Urothelium cell line (cell line): Measurements from ENCODE around the gene BBS4.
"Not testable (repeated sequence)": the region's sequence is repeated elsewhere in the genome, so short reads cannot be mapped to it uniquely, and the experiment has no call there.

Experiments used
- DNase-seq: peaks from one replicate; pipeline ENCODE4 v3.0.0; 2011; ENCODE audit warnings: low spot score, mixed read lengths
- FAIRE-seq: peaks from 2 replicates; lab custom pipeline; 2011; peaks lifted over from hg19 to GRCh38; lab: Jason Lieb, UNC

BBS4 gene

DNA sequence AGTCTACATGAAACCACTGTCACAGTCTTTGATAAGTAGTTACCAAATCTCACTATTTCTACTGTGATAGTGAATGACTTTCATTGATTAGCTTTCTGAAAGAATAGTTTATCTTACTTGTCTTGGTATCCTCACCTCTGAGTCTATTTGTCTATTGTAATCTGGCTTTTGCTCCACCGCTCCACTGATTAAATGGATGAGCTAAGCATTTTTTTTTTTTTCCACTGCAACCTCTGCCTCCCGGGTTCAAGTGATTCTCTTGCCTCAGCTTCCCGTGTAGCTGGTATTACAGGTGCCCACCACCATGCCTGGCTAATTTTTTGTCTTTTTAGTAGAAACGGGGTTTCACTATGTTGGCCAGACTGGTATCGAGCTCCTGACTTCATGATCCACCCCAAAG lies 12.9 kb downstream of the BBS4 start:
- DNase-seq, result no peak
- no peak for FAIRE-seq

DNA sequence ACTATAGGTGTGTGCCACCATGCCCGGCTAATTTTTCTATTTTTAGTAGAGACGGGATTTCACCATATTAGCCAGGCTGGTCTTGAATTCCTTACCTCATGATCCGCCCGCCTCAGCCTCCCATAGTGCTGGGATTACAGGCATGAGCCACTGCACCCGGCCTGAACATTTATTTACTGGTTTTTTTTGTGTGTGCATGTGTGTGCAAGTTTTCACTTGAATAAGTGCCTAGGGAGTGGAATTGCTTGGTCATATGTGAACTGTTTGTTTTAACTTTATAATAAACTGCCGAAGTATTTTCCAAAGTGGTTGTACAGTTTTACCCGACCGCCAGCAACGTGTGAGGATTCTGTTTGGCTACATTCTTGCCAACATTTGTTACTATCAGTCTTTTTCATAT lies 14.1 kb downstream of the BBS4 start:
- FAIRE-seq (no peak), DNase-seq (no peak)

DNA sequence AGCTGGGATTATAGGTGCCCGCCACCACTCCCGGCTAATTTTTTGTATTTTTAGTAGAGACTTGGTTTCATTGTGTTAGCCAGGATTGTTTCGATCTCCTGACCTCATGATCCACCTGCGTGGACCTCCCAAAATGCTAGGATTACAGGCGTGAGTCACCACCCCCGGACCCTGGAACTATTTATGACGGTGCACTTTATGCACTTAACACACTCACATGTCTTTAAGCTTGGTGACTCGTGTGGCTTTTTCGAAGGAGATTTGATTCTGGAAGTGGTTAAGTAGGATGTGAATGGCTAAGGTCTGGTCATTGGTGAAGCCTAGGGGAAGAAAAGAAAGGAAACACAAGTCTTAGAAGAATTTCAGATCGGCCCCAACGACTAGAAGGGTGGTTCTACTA lies 20.3 kb downstream of the BBS4 start:
- FAIRE-seq (no peak), DNase-seq (peak; percentile 6)

DNA sequence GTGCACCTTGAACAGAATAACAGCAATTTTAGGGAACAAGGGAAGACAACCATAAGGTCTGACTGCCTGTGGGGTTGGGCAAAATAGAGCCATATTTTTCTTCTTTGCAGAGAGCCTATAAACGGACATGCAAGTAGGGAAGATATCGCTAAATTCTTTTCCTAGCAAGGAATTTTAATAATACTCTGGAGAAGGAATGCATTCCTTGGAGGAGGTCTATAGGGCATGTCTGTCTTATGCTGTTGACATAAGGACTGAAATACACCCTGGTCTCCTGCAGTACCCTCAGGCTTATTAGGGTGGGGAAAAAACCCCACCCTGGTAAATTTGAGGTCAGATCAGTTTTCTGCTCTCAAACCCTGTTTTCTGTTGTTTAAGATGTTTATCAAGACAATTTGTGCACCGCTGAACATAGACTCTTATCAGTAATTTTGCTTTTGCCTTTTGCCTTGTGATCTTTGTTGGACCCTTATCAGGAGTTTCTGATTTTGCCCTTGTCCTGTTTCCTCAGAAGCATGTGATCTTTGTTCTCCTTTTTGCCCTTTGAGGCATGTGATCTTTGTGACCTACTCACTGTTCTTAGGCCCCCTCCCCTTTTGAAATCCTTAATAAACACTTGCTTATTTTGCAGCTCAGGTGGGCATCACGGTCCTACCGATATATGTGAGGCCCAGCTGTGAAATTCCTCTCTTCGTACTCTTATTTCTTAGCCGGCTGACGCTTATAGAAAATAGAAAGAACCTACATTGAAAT lies 22.7 kb downstream of the BBS4 start:
- DNase-seq, FAIRE-seq: not testable (repeated sequence)

DNA sequence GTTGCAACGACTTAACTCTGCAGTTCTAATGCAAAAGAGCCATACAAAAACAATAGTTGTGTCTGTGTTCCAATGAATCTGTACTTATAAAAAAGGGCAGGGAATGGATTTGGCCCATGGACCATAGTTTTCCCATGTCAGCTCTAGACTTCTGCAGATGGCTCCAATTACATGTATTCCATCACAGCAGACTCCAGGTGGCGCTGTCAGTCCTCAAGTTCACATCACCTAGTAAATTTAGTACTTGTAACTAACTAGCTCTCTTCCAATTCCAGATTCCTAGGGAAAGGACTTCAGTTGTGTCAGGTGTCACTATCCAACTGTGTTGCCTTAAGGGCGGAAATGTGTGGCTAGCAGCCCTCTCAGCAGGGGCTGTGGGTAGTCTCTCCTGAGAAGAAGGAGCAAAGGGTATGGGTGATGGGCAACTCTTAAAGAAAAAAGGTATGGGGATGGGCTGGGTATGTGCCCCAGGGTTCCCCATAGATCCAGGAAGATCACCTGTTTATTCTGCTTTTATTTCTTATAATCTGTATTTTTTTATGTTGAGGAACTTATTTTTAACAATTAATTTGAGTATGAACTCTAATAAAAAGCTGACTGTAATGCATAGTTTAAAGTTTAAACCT lies 36.2 kb downstream of the BBS4 start:
- FAIRE-seq, result no peak
- DNase-seq, result peak; percentile 31

DNA sequence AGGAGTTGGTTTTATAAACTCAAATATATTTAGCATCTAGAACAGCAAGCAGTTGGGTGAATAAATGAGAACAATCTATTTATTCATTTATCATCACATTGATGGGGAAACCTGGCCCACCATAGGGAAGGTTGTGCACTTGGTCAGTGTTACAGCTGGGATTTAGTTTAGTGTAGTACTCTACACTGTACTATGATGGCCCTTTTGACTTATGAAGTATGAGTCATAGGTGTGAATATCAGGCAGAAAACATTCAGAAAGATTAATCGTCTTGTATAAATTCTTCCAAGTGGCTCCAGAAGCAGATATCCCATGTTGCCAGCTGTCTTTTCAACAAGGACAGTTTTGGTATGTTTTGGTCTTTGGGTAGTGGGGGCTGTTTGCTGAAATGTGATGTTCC lies 38.0 kb downstream of the BBS4 start:
- DNase-seq (no peak), FAIRE-seq (no peak)

DNA sequence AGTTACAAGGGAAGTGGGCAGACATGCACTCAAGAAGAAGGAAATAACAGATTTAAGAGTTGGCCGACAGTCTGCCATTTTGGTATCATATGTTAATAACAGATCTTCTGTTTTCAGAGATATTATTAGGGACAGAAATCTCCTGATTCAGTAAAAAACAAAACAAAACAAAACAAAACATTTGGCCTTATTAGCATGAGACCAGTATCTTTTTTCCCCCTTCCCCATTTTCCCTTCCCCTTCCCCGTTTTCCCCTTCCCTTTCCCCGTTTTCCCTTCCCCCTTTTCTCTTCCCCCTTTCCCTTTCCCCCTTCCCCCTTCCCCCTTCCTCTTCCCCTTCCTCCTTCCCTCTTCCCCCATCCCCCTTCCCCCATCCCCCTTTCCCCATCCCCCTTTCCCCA lies 39.4 kb downstream of the BBS4 start:
- FAIRE-seq (no peak), DNase-seq (no peak)

DNA sequence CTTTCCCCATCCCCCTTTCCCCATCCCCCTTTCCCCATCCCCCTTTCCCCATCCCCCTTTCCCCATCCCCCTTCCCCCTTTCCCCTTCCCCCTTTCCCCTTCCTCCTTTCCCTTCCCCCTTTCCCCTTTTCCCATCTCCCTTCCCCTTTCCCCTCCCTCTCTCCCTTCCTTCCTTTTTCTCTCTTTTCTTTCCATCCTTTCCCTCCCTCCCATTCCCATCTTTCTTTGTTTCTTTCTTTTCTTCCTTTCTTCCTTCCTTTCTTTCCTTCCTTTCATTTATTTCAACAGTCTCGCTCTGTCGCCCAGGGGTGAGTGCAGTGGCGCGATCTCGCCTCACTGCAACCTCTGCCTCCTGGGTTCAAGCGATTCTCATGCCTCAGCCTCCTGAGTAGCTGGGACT lies 39.8 kb downstream of the BBS4 start:
- FAIRE-seq, DNase-seq: not testable (repeated sequence)

DNA sequence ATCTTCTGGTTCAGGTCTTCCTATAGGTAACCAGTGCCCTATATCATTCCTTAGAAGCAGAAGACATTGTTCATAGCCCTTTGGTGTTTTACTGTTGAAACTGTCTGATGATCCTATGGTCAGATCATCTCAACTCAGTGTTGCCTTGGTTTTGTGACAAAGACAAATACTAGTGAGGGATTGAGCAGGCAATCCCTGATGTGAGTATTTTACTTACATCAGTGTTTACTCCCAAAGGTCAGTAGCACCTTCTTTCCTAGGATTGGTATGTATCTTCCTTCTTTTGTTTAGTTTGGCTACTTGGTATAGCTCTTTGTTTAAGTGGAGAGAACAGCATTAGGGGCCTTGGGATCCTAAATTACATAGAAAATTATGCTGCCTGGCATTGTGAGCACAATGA lies 41.1 kb downstream of the BBS4 start:
- DNase-seq, result no peak
- FAIRE-seq, result no peak

DNA sequence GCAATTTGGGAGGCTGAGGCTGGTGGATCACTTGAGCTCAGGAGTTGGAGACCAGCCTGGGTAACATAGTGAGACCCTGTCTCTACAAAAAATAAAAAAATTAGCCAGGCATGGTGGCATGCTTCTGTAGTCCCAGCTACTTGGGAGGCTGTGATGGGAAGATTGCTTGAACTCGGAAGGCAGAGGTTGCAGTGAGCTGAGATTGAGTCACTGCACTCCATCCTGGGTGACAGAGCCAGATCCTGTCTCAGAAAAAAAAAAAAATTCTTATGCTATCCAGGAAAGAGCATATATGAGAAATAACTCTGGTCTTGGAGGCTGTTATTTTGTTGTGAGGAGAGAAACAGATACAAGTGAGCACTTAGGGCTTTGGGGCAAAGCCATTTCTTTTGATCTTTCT lies 42.2 kb downstream of the BBS4 start:
- not testable (repeated sequence) for DNase-seq, FAIRE-seq

DNA sequence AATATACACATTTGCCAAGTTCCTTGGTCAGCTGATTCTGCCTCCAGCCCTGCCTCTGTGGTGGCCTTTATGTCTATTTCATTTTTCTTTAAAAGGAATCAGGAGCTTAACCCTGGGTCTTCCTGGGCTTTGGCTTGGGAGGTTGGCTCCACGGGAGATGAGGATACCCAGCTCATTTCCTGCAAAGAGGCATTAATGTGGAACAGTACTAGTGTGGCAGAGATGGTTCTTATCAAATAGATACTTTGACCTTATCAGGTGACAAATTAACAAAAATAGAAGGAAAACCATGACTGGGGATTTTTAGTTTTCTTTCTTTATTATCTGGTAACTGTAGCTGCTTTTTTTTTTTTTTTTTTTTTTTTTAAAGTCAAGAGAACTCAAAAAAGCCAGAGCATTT lies 42.8 kb downstream of the BBS4 start:
- no peak for FAIRE-seq
- no peak for DNase-seq

DNA sequence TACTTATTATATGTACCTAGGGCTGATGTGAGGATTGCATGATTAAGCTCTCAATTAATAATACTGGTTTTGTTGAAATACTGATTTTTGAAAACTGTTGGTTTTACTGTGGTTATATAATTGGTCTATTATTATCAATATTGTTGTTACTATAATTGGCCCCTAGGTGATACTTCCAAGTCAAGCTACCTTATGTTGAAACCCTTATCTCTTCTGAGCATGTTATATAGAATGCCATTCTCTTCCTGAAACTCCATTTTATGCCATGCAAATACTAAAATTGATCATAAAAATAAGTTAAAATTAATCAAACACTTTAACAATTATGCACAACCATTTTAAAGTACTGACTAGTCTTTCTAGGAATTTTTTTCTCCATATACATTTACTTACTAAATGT lies 46.1 kb downstream of the BBS4 start:
- FAIRE-seq, result no peak

DNA sequence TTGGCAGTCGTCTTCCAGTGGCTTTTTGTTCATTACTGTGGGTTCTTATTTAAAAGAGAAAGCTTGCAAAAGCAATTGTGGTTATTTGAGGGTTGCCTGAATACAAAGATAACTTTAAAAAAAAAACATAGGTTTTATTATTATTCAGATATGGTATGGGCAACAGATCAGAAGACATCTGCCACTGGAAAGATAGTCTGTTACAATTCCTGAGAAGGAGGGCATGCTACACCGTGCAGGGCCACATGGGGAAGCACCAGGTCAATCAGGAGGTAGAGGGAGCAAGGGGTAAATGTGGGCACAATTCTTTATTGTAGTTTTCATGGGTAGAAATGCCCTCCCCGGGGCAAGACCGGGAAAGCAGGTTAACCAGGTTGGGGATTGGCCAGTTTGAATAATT lies 46.5 kb downstream of the BBS4 start:
- FAIRE-seq (no peak), DNase-seq (no peak)

More for the DNA sequence above, 46.1 kb downstream of the BBS4 start:
- no peak for DNase-seq

DNA sequence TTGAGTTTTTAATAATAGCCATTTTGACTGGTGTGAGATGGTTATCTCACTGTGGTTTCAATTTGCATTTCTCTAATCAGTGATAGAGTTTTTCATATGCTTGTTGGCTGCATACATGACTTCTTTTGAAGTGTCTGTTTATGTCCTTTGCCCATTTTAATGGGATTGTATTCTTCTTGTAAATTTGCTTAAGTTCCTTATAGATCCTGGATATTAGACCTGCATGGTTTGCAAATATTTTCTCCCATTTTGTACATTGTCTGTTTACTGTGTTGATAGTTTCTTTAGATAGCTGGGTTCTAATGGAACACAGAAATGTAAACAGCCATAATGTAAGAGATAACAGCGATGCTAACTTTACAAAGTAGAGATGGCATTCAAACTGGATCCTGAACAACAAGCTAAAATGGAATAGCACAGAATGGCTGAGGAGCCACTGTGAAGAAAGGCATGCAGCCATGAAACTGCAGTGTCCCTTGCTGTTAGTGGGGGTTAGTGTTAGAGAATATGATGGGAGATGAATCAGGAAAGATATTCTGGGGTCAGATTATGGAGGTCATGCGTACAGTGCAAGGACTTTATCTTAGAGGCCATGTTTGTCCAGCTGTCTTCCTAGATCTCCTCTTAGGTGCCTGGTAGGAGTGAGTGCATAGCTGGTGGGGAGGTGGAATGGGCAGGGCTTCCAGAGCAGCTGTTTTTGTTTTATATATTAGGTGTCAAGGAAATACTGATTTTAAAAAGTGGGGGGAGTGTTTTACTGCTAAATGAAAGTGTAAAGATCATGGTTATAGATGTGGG lies 48.1 kb downstream of the BBS4 start:
- FAIRE-seq (no peak), DNase-seq (no peak)

DNA sequence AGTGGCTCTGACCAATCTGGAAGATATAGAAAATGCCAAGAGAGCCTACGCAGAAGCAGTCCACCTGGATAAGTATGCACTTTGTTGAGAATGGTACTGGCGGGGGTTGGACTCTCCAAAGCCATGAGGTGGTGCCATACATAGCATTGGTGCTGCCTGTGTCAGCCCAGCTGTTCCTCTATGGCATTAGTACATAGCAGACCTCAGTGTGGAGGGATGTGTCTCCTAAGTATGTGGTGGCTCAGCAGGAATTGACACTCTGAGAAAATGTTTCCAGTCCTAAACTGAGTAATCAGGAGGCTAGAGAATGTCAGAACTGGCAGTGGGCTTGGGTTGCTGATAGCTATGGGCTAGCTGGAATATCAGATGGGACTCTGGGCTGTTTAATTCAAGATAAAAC lies 49.1 kb downstream of the BBS4 start:
- no peak for DNase-seq
- no peak for FAIRE-seq

DNA sequence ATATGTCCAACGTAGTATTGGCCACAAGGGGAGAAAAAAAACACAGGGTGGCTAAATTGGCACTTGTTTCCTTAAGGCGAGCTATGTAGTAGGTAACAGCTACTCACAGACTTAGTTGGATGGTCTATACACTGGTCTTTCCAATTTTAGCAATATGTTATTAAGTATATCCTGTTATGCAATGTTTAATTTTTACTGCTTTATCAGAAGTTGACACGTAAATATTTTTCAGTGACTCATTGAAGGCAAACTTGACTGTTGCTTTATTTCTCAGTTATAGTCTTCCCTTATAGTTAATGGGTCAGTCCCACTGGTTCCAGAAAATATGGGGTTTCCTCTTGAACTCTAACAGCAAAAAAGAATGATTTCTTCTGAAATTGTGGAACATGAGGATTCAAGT lies 51.1 kb downstream of the BBS4 start:
- FAIRE-seq, result no peak
- no peak for DNase-seq

DNA sequence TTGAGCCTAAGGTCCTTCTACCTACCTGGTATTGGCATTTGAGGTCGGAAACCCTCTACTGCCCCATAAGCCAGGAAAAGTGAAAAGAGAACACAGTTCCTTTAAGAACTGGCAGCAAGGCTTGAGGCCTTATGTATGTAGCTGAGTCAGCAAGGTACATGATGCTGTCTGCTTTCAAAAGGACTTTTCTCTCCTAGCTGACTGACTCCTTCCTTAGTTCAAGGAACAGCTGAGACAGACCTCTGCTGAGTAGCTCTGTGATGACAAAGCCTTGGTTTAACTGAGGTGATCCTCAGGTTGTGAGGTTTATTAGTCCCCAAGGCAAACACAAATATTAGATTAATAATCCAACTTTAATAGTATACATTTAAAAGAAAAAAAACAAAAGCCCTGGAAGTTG lies 51.7 kb downstream of the BBS4 start:
- FAIRE-seq (no peak), DNase-seq (no peak)

DNA sequence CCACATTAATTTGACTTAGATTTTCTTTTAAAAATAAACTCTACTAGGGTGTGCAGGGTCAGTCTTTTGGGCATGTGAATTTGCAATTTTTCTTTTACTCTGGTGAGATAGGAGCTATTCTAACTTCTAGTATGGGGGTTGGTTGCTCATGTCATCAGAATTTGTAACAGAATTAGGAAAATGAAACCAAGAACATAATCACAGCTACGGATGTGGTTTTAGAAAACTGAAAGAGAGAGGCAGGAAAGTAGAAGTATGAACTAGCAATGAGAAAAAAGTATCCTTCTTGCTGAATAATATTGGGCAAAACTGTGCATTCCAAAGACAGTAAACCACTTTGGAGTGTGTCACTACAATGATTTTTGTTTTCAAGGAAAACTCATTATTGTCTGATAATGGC lies 54.2 kb downstream of the BBS4 start:
- DNase-seq (no peak), FAIRE-seq (no peak)

DNA sequence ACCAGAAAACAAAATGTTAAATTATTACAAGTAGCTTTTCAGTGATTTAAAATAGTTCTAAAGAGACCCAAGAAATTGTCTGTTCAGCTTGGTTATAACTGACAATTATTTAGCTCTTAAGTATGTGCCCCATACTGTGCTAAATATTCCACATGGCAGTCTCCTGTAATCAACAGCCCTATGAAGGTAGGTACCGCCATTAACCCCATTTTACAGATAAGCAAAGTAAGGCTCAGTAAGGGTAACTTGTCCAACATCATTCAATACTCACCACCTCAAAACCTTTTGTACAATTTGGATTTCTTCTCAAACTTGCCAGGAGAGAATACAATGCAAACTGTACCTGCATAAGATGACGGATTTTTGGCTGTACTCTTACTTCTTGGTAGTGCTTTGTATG lies 63.7 kb downstream of the BBS4 start:
- FAIRE-seq (no peak), DNase-seq (no peak)

DNA sequence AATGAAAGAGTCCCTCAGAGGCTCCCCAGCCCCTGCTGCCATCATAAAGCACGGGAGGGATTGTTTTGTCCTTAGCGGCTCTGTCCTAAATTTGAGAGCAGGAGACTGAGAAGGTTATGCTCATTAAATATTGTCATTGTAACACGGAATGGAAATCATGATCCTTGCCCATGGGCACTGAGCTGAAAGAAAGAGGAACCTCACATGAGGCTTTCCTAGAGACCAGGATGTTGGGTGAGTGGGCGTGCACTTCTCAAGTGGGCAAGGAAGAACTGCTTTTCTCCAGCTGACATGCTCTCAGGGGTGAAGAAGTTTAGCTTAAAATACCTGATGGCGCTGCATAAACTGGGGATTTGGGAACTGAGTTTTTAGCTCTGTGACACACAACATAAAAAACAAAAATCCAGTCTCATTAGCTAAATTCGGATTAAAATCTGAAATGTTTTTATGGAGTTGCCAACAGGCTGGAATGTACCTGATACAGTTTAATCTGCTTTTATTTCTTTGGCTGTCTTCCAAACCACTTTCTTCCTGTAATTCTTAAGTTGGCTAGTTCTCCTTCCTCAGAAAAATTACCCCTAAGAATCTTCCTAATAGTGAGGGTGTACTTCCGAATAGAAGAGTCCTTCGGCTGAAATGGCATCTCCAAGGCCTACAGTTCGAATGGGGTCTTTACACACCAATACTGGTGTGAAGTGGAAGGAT lies 65.9 kb downstream of the BBS4 start:
- no peak for DNase-seq

DNA sequence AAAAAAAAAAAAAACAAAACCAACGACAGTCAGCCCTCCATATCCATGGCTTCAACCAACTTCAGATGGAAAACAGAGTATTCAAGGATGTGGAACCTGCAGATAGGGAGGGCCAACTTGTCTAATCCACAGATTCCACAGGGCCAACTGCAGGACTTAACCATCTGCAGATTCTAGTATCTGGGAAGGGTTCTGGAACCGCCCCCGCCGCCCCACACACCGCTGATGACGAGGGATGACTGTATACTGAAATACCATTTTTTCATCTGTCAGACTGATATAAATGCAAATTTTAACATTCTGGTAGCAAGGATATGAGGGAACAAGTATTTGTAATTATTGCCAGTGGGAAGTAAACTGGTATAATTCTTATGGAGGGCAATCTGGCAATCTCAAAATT lies 68.1 kb downstream of the BBS4 start:
- DNase-seq, result no peak
- FAIRE-seq, result no peak

More for the DNA sequence above, 65.9 kb downstream of the BBS4 start:
- FAIRE-seq, result no peak
